Ishikawa (cell line): ENCODE data around the gene ANKRD28.

Source experiments
- CREB1 ChIP-seq: IDR thresholded peaks from 2 replicates; pipeline ENCODE4 v1.6.1; 2012; ENCODE audit warnings: low read depth
- EGR1 ChIP-seq: IDR thresholded peaks from 2 replicates; pipeline ENCODE4 v1.6.1; 2012
- RAD21 ChIP-seq: IDR thresholded peaks from 2 replicates; pipeline ENCODE4 v1.6.1; 2012; ENCODE audit warnings: low read depth
- TEAD4 ChIP-seq: IDR thresholded peaks from 2 replicates; pipeline ENCODE4 v1.6.1; 2012
- USF1 ChIP-seq: IDR thresholded peaks from 2 replicates; pipeline ENCODE4 v1.6.1; 2012
- YY1 ChIP-seq: IDR thresholded peaks from 2 replicates; pipeline ENCODE4 v1.6.1; 2012; ENCODE audit warnings: low read depth
- TF ChIP-seq, protein P1 (sequence below): IDR thresholded peaks from 2 replicates; pipeline ENCODE4 v1.6.1; 2012

- no peak for TF ChIP-seq YY1
- TF ChIP-seq, protein P1, sequence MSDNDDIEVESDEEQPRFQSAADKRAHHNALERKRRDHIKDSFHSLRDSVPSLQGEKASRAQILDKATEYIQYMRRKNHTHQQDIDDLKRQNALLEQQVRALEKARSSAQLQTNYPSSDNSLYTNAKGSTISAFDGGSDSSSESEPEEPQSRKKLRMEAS: no peak
- TF ChIP-seq TEAD4: no peak
- no peak for TF ChIP-seq USF1
- no peak for TF ChIP-seq CREB1
- no peak for TF ChIP-seq RAD21
- TF ChIP-seq EGR1: no peak
Observed at GRCh38 chr3:15708882-15709677, 88.7 kb downstream of the ANKRD28 start.
